Sigmoid colon (tissue), 7 donors: ENCODE results near the gene P4HTM. TPM values are rescaled to one million over a fixed set of nuclear protein-coding genes. Genes with fewer than 3 reads are reported as not detected.
A peak's percentile ranks its signal among the peaks of the same experiment; 100 is the strongest.
"Not testable (repeated sequence)": the region's sequence is repeated elsewhere in the genome, so short reads cannot be mapped to it uniquely, and the experiment has no call there.

Experiments used
- DNase-seq: peaks from one replicate; pipeline ENCODE4 v3.0.0-alpha.2; 2019
- H3K27ac ChIP-seq, 4 donors: fragments of 200-600 bp; sonication (generic); one replicate each; pipeline ENCODE4 v1.5.1; 2016 to 2019; ENCODE audit warnings: mild to moderate bottlenecking in 1 of 4
- H3K27me3 ChIP-seq, 3 donors: fragments of 200-600 bp; sonication (generic); one replicate each; pipeline ENCODE4 v1.5.1; 2019; ENCODE audit warnings: mild to moderate bottlenecking in 1 of 3
- H3K36me3 ChIP-seq, 4 donors: fragments of 200-600 bp; sonication (generic); one replicate each; pipeline ENCODE4 v1.5.1; 2016 to 2019
- H3K4me1 ChIP-seq, 4 donors: fragments of 200-600 bp; sonication (generic); one replicate each; pipeline ENCODE4 v1.5.1; 2017 to 2019
- H3K4me3 ChIP-seq, 4 donors: fragments of 200-600 bp; sonication (generic); one replicate each; pipeline ENCODE4 v1.5.1; 2017 to 2019; ENCODE audit warnings: mild to moderate bottlenecking in 2 of 4, moderate library complexity in 1 of 4
- H3K9me3 ChIP-seq, 4 donors: fragments of 200-600 bp in 3 of 4; sonication (generic) in 3 of 4; one replicate each; pipeline versions ENCODE4 v1.5.1 to v1.6.1; 2013 to 2019
- EP300 ChIP-seq, 4 donors: sonication (generic); formaldehyde crosslinking; IDR thresholded peaks; one replicate each; pipeline ENCODE4 v1.6.1; 2017; ENCODE audit warnings: antibody characterized with exemption in 4 of 4
- POLR2A ChIP-seq, 2 donors: fragments of 450-650 bp; IDR thresholded peaks; one replicate each; pipeline ENCODE4 v1.6.1; 2016; ENCODE audit warnings: antibody characterized with exemption in 2 of 2, mild to moderate bottlenecking in 2 of 2, moderate library complexity in 2 of 2
- POLR2AphosphoS5 ChIP-seq, 4 donors: sonication (generic); formaldehyde crosslinking; IDR thresholded peaks; one replicate each; pipeline ENCODE4 v1.6.1; 2017; ENCODE audit warnings: antibody characterized with exemption in 4 of 4
- WGBS, 2 donors: extraction: QIAGEN DNeasy Blood & Tissue Kit; methylation state at CpG; one replicate each; pipeline ENCODE4 v1.1.7; 2013; 5-methylcytosine and 5-hydroxymethylcytosine counted together
- intact Hi-C: fragments of 100-400 bp; cut with DNase I; formaldehyde crosslinking; loops from one replicate; pipeline ENCODE4 v1.15.1; 2023
- polyA plus RNA-seq, 3 donors: library from polyadenylated mRNA; stranded (reverse); fragments of 200-250 nt; gene quantifications; one replicate each; pipeline ENCODE4 v1.2.3, GENCODE V29; 2013
- total RNA-seq, 4 donors: library from RNA; depleted of rRNA; stranded (reverse); fragments of >200 nt; gene quantifications; one replicate each; pipeline ENCODE4 v1.1.0, GENCODE V29; 2016
- TF ChIP-seq, protein P1 (sequence below), 4 experiments: fragments of 450-650 bp in 3 of 4; fragments of 200-600 bp in 1 of 4; IDR thresholded peaks; one replicate each; pipeline ENCODE4 v1.5.1; 2016 to 2019; ENCODE audit warnings: antibody characterized with exemption in 4 of 4, mild to moderate bottlenecking in 3 of 4, moderate library complexity in 2 of 4
- donor health status: healthy with polysubstance abuse.
- donor health status: Bipolar disorder and iron deficiency.
- donor health status: healthy.

P4HTM gene
- total and polyA plus RNA-seq, 7 donors = 5.4 to 41.3 (median 30.9) TPM

DNA sequence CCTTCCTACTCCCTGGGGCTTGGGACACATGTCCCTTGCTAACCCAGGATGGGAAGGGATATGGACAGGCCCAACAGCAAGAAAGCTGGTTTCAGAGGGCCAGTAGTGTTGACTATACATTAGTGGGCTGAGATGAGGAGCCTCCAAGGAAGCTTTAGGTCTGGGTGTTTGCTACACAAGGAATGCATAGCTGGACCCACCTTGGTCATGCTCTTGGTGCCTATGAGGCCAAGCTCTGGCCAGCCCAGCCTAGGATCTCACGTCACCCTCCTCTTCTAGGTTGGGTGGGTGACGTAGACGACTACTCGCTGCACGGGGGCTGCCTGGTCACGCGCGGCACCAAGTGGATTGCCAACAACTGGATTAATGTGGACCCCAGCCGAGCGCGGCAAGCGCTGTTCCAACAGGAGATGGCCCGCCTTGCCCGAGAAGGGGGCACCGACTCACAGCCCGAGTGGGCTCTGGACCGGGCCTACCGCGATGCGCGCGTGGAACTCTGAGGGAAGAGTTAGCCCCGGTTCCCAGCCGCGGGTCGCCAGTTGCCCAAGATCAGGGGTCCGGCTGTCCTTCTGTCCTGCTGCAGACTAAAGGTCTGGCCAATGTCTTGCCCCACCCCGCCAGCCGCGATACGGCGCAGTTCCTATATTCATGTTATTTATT, 16.5 kb downstream of the P4HTM start:
- intact Hi-C loops = loop anchor here (2.0 kb wide), 1 partner anchor 16 kb away; the partner anchor contains the start of gene P4HTM
- H3K4me1 ChIP-seq = peaks cover 0 to 27% (median 18%) of the 10 kb centered on the region in 4 donors
- DNase-seq = peak; percentile 85

DNA sequence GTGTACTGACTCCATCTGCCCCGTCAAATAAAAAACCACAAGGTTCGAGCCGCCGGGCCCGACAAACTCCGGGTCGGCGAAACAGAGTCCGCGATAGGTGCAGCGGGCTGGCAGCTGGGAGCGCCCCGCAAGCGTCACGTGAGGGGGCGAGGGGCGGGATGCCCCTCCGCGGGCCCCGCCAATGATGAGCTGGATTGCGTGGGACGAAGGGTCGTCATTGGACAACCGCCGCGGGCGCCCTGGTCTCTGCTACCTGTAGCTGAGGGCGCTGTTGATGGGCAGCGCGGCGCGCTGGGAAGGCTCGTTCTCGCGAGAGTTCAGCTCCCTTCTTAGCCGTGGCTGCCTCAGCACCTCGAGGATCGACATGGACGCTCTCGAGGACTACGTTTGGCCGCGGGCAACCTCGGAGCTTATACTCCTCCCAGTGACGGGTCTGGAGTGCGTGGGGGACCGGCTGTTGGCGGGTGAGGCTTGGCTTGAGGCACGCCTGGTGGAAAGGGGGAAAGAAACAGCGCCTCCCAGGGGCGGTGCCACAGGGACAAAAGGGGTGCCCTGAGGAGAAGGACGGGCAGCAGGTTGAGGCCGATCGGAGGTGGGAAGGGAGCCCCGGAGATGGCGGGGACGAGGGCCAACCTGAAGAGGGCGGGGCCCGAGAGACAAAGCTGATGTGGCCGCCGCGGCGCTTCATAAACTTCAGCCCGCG, 17.2 kb downstream of the P4HTM start, which contains the start of gene WDR6:
Gene WDR6, plus strand, starts transcription at position 324 of the 703 bp plus-strand sequence. Its CDS starts 41 bp downstream, at position 365.
- Histone ChIP-seq H3K4me1 (peaks cover 0 to 34% (median 22%) of the 10 kb centered on the region in 4 donors), H3K4me3 (peak within 1 kb of the TSS; percentile 55 to 88 (median 64)), H3K36me3 (peaks cover 0 to 14% (median under 1%) of the 10 kb centered on the region in 4 donors), H3K27ac (peak within 1 kb of the TSS; percentile 87 to 99 (median 94)), H3K9me3 (no peaks in the 10 kb centered on the region), H3K27me3 (no peaks in the 10 kb centered on the region)
- 0% methylated on average over 65 of the region's 65 CpGs for WGBS, 2 donors
- TF ChIP-seq EP300 (IDR thresholded peaks at IDR 0.05) (no peak), POLR2AphosphoS5 (IDR thresholded peaks at IDR 0.05) (peak; percentile 80 to 92 (median 84)), POLR2A (IDR thresholded peaks at IDR 0.05) (peak; percentile 60 to 64)
- TF ChIP-seq, protein P1, sequence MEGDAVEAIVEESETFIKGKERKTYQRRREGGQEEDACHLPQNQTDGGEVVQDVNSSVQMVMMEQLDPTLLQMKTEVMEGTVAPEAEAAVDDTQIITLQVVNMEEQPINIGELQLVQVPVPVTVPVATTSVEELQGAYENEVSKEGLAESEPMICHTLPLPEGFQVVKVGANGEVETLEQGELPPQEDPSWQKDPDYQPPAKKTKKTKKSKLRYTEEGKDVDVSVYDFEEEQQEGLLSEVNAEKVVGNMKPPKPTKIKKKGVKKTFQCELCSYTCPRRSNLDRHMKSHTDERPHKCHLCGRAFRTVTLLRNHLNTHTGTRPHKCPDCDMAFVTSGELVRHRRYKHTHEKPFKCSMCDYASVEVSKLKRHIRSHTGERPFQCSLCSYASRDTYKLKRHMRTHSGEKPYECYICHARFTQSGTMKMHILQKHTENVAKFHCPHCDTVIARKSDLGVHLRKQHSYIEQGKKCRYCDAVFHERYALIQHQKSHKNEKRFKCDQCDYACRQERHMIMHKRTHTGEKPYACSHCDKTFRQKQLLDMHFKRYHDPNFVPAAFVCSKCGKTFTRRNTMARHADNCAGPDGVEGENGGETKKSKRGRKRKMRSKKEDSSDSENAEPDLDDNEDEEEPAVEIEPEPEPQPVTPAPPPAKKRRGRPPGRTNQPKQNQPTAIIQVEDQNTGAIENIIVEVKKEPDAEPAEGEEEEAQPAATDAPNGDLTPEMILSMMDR (IDR thresholded peaks at IDR 0.05) = peak; percentile 5 to 41 (median 34)
- peak; percentile 99 for DNase-seq
- intact Hi-C loops = loop anchor here (2.0 kb wide), 1 partner anchor 16 kb away; the partner anchor contains the start of gene P4HTM

More for the DNA sequence above, 16.5 kb downstream of the P4HTM start:
- Histone ChIP-seq H3K36me3 (peaks cover 0 to 7% (median 0%) of the 10 kb centered on the region in 4 donors), H3K27ac (peak overlapping the region; percentile 87 to 99 (median 94)), H3K9me3 (no peaks in the 10 kb centered on the region), H3K27me3 (no peaks in the 10 kb centered on the region), H3K4me3 (peak overlapping the region; percentile 55 to 88 (median 64))
- TF ChIP-seq POLR2A (IDR thresholded peaks at IDR 0.05) (no peak), POLR2AphosphoS5 (IDR thresholded peaks at IDR 0.05) (peak in 1 of 4 donors; percentile 2), EP300 (IDR thresholded peaks at IDR 0.05) (peak in 1 of 4 donors; percentile 22)
- 2% methylated on average over 32 of the region's 32 CpGs for WGBS, 2 donors

DNA sequence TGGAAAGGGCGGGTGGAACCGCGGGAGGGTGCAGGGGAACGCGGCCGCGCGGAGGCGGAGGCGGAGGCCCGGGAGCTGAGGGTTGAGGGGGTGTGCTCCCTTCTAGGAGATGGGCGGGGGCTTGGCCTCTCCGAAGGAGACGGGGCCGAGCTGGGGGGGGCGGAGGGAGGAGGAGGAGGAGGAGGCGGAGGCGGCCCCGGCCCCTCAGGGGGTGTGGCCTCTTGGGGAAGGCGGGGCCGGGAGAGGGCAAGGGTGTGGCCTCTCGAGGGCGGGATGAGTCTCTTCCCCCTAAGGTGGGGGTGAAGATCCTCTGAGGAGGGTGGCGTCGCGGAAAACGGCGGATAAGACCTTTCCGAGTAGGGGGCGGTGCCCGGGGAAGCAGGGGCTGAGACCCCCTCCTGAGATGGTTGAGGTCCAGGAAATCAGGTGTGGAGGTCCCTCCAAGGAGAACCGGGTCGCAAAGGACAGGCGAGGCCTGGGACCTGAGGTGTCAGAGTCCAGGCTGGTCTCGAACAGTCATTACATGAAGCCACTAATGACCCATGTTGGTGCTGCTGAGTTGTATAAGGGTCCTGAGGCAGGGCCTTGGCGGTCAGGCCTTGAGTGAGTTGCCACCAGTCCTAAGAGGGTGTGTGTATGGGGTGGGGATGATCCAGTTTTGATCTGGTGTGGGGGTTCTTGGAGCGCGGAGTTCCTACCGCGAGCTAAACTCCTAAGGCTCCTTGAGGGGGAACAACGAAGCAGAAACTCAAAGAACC, 17.9 kb downstream of the P4HTM start:
- DNase-seq = peak; percentile 97
- Histone ChIP-seq H3K36me3 (peaks cover 0 to 22% (median 4%) of the 10 kb centered on the region in 4 donors), H3K9me3 (no peaks in the 10 kb centered on the region), H3K4me1 (peaks cover 0 to 41% (median 28%) of the 10 kb centered on the region in 4 donors), H3K4me3 (peak overlapping the region; percentile 55 to 88 (median 64)), H3K27ac (peak overlapping the region; percentile 87 to 99 (median 94)), H3K27me3 (no peaks in the 10 kb centered on the region)
- WGBS, 2 donors = 14 to 16% methylated on average over 41 of the region's 41 CpGs
- TF ChIP-seq POLR2A (IDR thresholded peaks at IDR 0.05) = no peak
- TF ChIP-seq, protein P1 (IDR thresholded peaks at IDR 0.05) = no peak
- TF ChIP-seq POLR2AphosphoS5 (IDR thresholded peaks at IDR 0.05) = peak in 1 of 4 donors; percentile 4
- intact Hi-C loops = loop anchor here (2.0 kb wide), 1 partner anchor 17 kb away; the partner anchor contains the start of gene P4HTM

DNA sequence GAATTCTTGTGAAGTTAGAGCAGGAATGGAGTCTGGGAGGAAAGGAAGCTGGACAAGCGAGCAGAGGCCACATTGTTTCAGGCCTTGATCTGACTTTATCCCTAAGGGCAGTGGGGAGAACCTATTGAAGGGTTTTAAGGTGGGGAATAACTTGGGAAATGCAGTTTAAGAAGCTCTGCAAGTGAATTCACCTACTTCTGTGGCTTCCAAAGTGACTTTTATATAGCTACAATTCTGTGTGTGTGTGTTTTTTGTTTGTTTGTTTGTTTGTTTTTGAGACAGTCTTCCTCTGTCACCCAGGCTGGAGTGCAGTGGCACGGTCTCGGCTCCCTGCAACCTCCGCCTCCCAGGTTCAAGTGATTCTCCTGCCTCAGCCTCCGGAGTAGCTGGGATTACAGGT, 18.6 kb downstream of the P4HTM start:
- intact Hi-C loops, H3K9me3 ChIP-seq, DNase-seq, H3K27me3 ChIP-seq: not testable (repeated sequence)
- 91% methylated on average over 5 of the region's 5 CpGs for WGBS, 2 donors
- H3K4me1 ChIP-seq = peaks cover 0 to 45% (median 31%) of the 10 kb centered on the region in 4 donors
- H3K27ac ChIP-seq = peak overlapping the region; percentile 87 to 99 (median 94)
- peak overlapping the region in 2 of 4 donors; percentile 55 to 70 for H3K4me3 ChIP-seq
- H3K36me3 ChIP-seq = peaks cover 0 to 28% (median 6%) of the 10 kb centered on the region in 4 donors

DNA sequence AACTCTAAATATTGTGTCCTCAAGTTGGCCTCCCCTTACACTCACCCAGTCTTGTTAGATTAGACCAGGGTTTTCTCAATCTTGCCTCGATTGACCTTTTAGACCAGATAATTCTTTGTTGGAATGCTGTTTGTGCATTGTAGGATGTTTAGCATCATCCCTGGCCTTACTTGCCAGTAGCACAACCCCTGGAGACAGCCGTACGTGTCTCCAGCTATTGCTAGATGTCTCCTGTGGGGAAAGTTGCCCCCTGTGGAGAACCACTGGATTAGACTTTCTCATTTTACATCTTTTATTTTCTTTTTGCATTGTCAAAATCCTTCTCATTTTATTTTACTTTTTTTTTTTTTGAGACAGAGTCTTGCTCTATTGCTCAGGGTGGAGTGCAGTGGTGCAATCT, 19.4 kb downstream of the P4HTM start:
- H3K4me1 ChIP-seq = peaks cover 0 to 45% (median 31%) of the 10 kb centered on the region in 4 donors
- peaks cover 0 to 34% (median 14%) of the 10 kb centered on the region in 4 donors for H3K36me3 ChIP-seq
- no peaks in the 10 kb centered on the region for H3K9me3 ChIP-seq
- no peak for DNase-seq
- no peaks in the 10 kb centered on the region for H3K27me3 ChIP-seq
- intact Hi-C loops = no loop called here
- WGBS, 2 donors = 82 to 85% methylated on average over 3 of the region's 3 CpGs
- no peak overlapping the region for H3K4me3 ChIP-seq
- no peak overlapping the region for H3K27ac ChIP-seq
- TF ChIP-seq, protein P1 (IDR thresholded peaks at IDR 0.05) = no peak
- no peak for TF ChIP-seq POLR2AphosphoS5 (IDR thresholded peaks at IDR 0.05)
- no peak for TF ChIP-seq EP300 (IDR thresholded peaks at IDR 0.05)
- no peak for TF ChIP-seq POLR2A (IDR thresholded peaks at IDR 0.05)
